ENCODE measurements around the gene MYO1E. TPM values are rescaled to one million over a fixed set of nuclear protein-coding genes. Genes with fewer than 3 reads are reported as not detected.
A peak's percentile ranks its signal among the peaks of the same experiment; 100 is the strongest.

MYO1E gene
- total and polyA plus RNA-seq, 2 of the 8 experiments (the other 6 are each of a cell fraction or from before 2014, with no cell fraction given) = 19.6 to 142 TPM

DNA sequence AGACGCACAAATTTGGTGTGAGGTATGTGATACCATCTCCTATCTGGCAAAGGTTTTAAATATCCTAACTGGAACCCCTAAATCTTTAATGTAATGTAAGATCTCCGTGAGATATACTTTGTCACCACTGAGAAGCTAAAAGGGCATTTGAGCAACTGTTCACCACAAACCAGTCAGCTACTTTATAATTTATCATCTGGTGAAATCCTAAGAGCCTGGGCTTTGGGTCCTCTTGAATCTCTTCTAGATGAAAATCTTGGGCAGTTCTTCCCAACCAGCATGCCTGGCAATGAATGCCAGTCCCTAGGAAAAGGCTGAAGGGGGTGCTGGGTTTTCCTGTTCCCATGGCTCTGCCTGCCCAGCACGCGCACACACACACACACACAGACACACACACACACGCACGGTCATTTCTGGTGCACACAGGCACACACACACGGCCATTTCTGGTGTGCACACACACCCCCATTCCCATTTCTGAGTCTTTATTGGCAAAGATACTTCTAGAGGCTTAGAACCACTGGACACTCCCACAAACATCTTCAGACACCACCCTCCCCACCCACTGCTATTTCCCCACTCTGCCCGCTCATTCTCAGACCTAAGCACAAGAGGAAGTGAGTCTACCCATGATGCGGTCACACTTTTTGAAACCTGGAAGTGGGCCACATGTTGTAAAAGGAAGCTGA is 72.6 kb downstream of the MYO1E start:
- Histone ChIP-seq H3K4me2 (ENCODE audit: insufficient read depth in 1 of 2, low read depth in 2 of 2, low read length in 2 of 2) (no peak overlapping the region), H3K4me1 (replicated peaks in 1 of 4; ENCODE audit: control insufficient read depth in 3 of 4, insufficient read depth in 4 of 4, low read length in 3 of 4) (peaks cover 2 to 9% (median 3%) of the 10 kb centered on the region in 4 experiments; a peak in 4 of 7 replicates), H3K23me2 (ENCODE audit: low read depth, low read length) (no peaks in the 10 kb centered on the region), H2BK120ac (replicated peaks; ENCODE audit: low read depth, low read length) (no peak overlapping the region), H3K14ac (ENCODE audit: insufficient read length) (no peak overlapping the region), H3K36me3 (ENCODE audit: control insufficient read depth in 2 of 4, insufficient read depth in 4 of 4, low read length in 3 of 4) (no peaks in the 10 kb centered on the region), H3K9me3 (ENCODE audit: insufficient read depth in 2 of 2, low read depth in 1 of 2, low read length in 1 of 2) (no peaks in the 10 kb centered on the region), H2BK5ac (ENCODE audit: low read depth, low read length) (no peak overlapping the region; the same call in 1 of the 2 replicates), H3K79me1 (ENCODE audit: low read depth, low read length) (peaks cover 10% of the 10 kb centered on the region; the same call in 1 of the 2 replicates), H2BK15ac (ENCODE audit: low read length) (no peak overlapping the region), H4K5ac (ENCODE audit: insufficient read length, low read depth, low read length) (no peak overlapping the region), H3K18ac (ENCODE audit: extremely low read depth, low read length) (no peak overlapping the region), H2AK5ac (ENCODE audit: low read depth, low read length) (peak overlapping the region; percentile 79; the same call in 1 of the 2 replicates), H2BK12ac (ENCODE audit: low read depth, low read length) (no peak overlapping the region; the same call in 1 of the 2 replicates), H3K23ac (ENCODE audit: insufficient read length) (no peak overlapping the region), H3K4me3 (ENCODE audit: extremely low read depth in 1 of 4, insufficient read depth in 2 of 4, low read depth in 3 of 4, low read length in 4 of 4) (no peak overlapping the region), H4K20me1 (replicated peaks in 1 of 2; ENCODE audit: control insufficient read depth in 1 of 2, insufficient read depth in 2 of 2, low read length in 2 of 2) (peaks cover 6 to 7% of the 10 kb centered on the region in 2 experiments), H3K9ac (replicated peaks in 1 of 4; ENCODE audit: extremely low read depth in 1 of 4, low read depth in 3 of 4, low read length in 3 of 4) (no peak overlapping the region), H3K56ac (replicated peaks; ENCODE audit: insufficient read length, low read depth, low read length) (no peak overlapping the region), H3K27ac (ENCODE audit: low read depth, low read length) (no peak overlapping the region), H2BK20ac (ENCODE audit: low read length) (no peak overlapping the region), H4K91ac (replicated peaks; ENCODE audit: insufficient read length, low read length) (no peak overlapping the region), H4K8ac (ENCODE audit: extremely low read depth, insufficient read depth, low read length) (0 out of 2 replicates have a peak overlapping the region, but pooled peaks have one; percentile 76), H3K4ac (replicated peaks; ENCODE audit: insufficient read length, low read depth, low read length) (peak overlapping the region; percentile 21), H2AFZ (ENCODE audit: low read length) (no peak overlapping the region), H3K79me2 (ENCODE audit: control insufficient read depth in 1 of 2, insufficient read depth in 2 of 2, low read length in 2 of 2) (peaks cover 0 to 64% of the 10 kb centered on the region in 2 experiments; a peak in 3 of 4 replicates), H3K27me3 (replicated peaks in 1 of 4; ENCODE audit: control insufficient read depth in 3 of 4, extremely low read depth in 1 of 4, insufficient read depth in 3 of 4, low read length in 3 of 4) (no peaks in the 10 kb centered on the region)
- FAIRE-seq (no peak), DNase-seq (ENCODE audit: low read depth in 1 of 2, low spot score in 2 of 2) (no peak)
- ChIA-PET CTCF (ENCODE audit: partially characterized antibody) (interaction anchor here (0.6 to 0.8 kb wide), 2 partner anchors 38 to 229 kb away, joined by 3 to 4 read pairs; no protein-coding TSS in a partner anchor), POLR2A (ENCODE audit: partially characterized antibody) (interaction anchor here (0.9 to 1.8 kb wide), 3 partner anchors 10 to 72 kb away, joined by 3 to 4 read pairs (median 3); no protein-coding TSS in a partner anchor)
- WGBS, 2 experiments (ENCODE audit: extremely low coverage in 1 of 2, insufficient coverage in 1 of 2, insufficient read length in 1 of 2, insufficient replicate concordance in 2 of 2, low coverage in 1 of 2, low lambda C conversion rate in 2 of 2, missing lambda C conversion rate in 1 of 2) = 86% methylated on average over 9 of the region's 9 CpGs; no CpG with 5 or more reads in 1 of the 2 experiments
- TF ChIP-seq TAF7 (optimal IDR thresholded peaks at IDR 0.05; ENCODE audit: borderline replicate concordance, low read depth, low read length) (no peak), BRCA1 (IDR thresholded peaks at IDR 0.05; ENCODE audit: low read depth, low read length) (no peak), TAF1 (IDR thresholded peaks at IDR 0.05; ENCODE audit: low read depth, low read length) (no peak), SP4 (IDR thresholded peaks at IDR 0.05; ENCODE audit: low read length) (no peak), NANOG (IDR thresholded peaks at IDR 0.05; ENCODE audit: insufficient read depth, low read depth, low read length, poor library complexity, severe bottlenecking) (no peak), CEBPB (IDR thresholded peaks at IDR 0.05; ENCODE audit: low read depth, low read length) (no peak), NRF1 (IDR thresholded peaks at IDR 0.05; ENCODE audit: low read depth, low read length) (no peak), RXRA (IDR thresholded peaks at IDR 0.05; ENCODE audit: insufficient read depth, low read depth, low read length) (no peak), SIX5 (IDR thresholded peaks at IDR 0.05; ENCODE audit: low read depth, low read length) (no peak), TCF12 (IDR thresholded peaks at IDR 0.05; ENCODE audit: low read depth, low read length) (no peak)
- TF ChIP-seq, protein P1, sequence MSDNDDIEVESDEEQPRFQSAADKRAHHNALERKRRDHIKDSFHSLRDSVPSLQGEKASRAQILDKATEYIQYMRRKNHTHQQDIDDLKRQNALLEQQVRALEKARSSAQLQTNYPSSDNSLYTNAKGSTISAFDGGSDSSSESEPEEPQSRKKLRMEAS (IDR thresholded peaks at IDR 0.05) = no peak
- TF ChIP-seq, protein P2, sequence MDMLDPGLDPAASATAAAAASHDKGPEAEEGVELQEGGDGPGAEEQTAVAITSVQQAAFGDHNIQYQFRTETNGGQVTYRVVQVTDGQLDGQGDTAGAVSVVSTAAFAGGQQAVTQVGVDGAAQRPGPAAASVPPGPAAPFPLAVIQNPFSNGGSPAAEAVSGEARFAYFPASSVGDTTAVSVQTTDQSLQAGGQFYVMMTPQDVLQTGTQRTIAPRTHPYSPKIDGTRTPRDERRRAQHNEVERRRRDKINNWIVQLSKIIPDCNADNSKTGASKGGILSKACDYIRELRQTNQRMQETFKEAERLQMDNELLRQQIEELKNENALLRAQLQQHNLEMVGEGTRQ (IDR thresholded peaks at IDR 0.05; ENCODE audit: low read length) = no peak
